ENCODE results near the gene PDIA6.

The PDIA6 gene

GRCh38 chr2:10780491-10780820 lies 32.1 kb downstream of the PDIA6 start:
- no peak for TF ChIP-seq CTCF (IDR thresholded peaks at IDR 0.05)

- TF ChIP-seq CTCF (IDR thresholded peaks at IDR 0.05), result no peak
These were observed 32.7 kb downstream of the PDIA6 start for GRCh38 chr2:10779776-10780490.

- no peak for TF ChIP-seq CTCF (IDR thresholded peaks at IDR 0.05)
These were observed 33.9 kb downstream of the PDIA6 start for GRCh38 chr2:10778724-10779115.

- no peak for TF ChIP-seq CTCF (IDR thresholded peaks at IDR 0.05)
These were observed 34.5 kb downstream of the PDIA6 start for GRCh38 chr2:10777842-10778723.

- no peak for TF ChIP-seq CTCF (IDR thresholded peaks at IDR 0.05)
These were observed 35.3 kb downstream of the PDIA6 start for GRCh38 chr2:10777111-10777841.

GRCh38 chr2:10776231-10776977 lies 36.2 kb downstream of the PDIA6 start:
- no peak for TF ChIP-seq CTCF (IDR thresholded peaks at IDR 0.05)

GRCh38 chr2:10775831-10776230 lies 36.8 kb downstream of the PDIA6 start:
- no peak for TF ChIP-seq CTCF (IDR thresholded peaks at IDR 0.05)

Measured in LNCAP (cell line).